Forelimb muscle (tissue), 1 donor: ENCODE results near the gene CAMTA1. TPM values are rescaled to one million over a fixed set of nuclear protein-coding genes. Genes with fewer than 3 reads are reported as not detected.
"Not testable (repeated sequence)": the region's sequence is repeated elsewhere in the genome, so short reads cannot be mapped to it uniquely, and the experiment has no call there.

ENCODE experiments used
- DNase-seq: peaks from one replicate; pipeline ENCODE4 v3.0.0-alpha.2; 2013; ENCODE audit warnings: low read depth
- polyA plus RNA-seq: library from polyadenylated mRNA; unstranded; fragments of 120-200 nt; gene quantifications from one replicate; pipeline ENCODE4 v1.2.1, GENCODE V29; 2013; ENCODE audit not compliant: insufficient read length

CAMTA1 gene
- polyA plus RNA-seq, 1 donor: 43.5 TPM

- no peak for DNase-seq
Measured at GRCh38 chr1:7671676-7672075, 886.4 kb downstream of the CAMTA1 start.

- DNase-seq: no peak
Measured at GRCh38 chr1:7672864-7673263, 887.6 kb downstream of the CAMTA1 start.

GRCh38 chr1:7674972-7675371 lies 889.7 kb downstream of the CAMTA1 start:
- DNase-seq: no peak

GRCh38 chr1:7675431-7676273 lies 890.4 kb downstream of the CAMTA1 start:
- DNase-seq: no peak

- no peak for DNase-seq
Measured at GRCh38 chr1:7676274-7676945, 891.2 kb downstream of the CAMTA1 start.

- DNase-seq: no peak
Measured at GRCh38 chr1:7677111-7677510, 891.9 kb downstream of the CAMTA1 start.

- no peak for DNase-seq
Measured at GRCh38 chr1:7677815-7678214, 892.6 kb downstream of the CAMTA1 start.

- no peak for DNase-seq
Measured at GRCh38 chr1:7678491-7679158, 893.4 kb downstream of the CAMTA1 start.

GRCh38 chr1:7679159-7679872 lies 894.1 kb downstream of the CAMTA1 start:
- DNase-seq: no peak

- no peak for DNase-seq
Measured at GRCh38 chr1:7679873-7680206, 894.6 kb downstream of the CAMTA1 start.

- DNase-seq: no peak
Measured at GRCh38 chr1:7680207-7680954, 895.1 kb downstream of the CAMTA1 start.

GRCh38 chr1:7680955-7681268 lies 895.7 kb downstream of the CAMTA1 start:
- DNase-seq: no peak

GRCh38 chr1:7681401-7681800 lies 896.1 kb downstream of the CAMTA1 start:
- DNase-seq: no peak

GRCh38 chr1:7683521-7683920 lies 898.3 kb downstream of the CAMTA1 start:
- DNase-seq: no peak

- no peak for DNase-seq
Measured at GRCh38 chr1:7684132-7684531, 898.9 kb downstream of the CAMTA1 start.

- DNase-seq: no peak
Measured at GRCh38 chr1:7684861-7685635, 899.8 kb downstream of the CAMTA1 start.

- no peak for DNase-seq
Measured at GRCh38 chr1:7686301-7686850, 901.1 kb downstream of the CAMTA1 start.

- no peak for DNase-seq
Measured at GRCh38 chr1:7687411-7687810, 902.2 kb downstream of the CAMTA1 start.

- DNase-seq: no peak
Measured at GRCh38 chr1:7688659-7689058, 903.4 kb downstream of the CAMTA1 start.

GRCh38 chr1:7689307-7689706 lies 904.1 kb downstream of the CAMTA1 start:
- not testable (repeated sequence) for DNase-seq
